HG03066 (cell line): ENCODE measurements around the gene EIF4E2.

Experiments used
- ATAC-seq: cut with Tn5 transposase; IDR thresholded peaks from one replicate; pipeline ENCODE4 v1.9.1; 2021; ENCODE audit warnings: low read depth; ENCODE audit not compliant: unreplicated experiment

Gene EIF4E2, protein sequence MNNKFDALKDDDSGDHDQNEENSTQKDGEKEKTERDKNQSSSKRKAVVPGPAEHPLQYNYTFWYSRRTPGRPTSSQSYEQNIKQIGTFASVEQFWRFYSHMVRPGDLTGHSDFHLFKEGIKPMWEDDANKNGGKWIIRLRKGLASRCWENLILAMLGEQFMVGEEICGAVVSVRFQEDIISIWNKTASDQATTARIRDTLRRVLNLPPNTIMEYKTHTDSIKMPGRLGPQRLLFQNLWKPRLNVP

DNA sequence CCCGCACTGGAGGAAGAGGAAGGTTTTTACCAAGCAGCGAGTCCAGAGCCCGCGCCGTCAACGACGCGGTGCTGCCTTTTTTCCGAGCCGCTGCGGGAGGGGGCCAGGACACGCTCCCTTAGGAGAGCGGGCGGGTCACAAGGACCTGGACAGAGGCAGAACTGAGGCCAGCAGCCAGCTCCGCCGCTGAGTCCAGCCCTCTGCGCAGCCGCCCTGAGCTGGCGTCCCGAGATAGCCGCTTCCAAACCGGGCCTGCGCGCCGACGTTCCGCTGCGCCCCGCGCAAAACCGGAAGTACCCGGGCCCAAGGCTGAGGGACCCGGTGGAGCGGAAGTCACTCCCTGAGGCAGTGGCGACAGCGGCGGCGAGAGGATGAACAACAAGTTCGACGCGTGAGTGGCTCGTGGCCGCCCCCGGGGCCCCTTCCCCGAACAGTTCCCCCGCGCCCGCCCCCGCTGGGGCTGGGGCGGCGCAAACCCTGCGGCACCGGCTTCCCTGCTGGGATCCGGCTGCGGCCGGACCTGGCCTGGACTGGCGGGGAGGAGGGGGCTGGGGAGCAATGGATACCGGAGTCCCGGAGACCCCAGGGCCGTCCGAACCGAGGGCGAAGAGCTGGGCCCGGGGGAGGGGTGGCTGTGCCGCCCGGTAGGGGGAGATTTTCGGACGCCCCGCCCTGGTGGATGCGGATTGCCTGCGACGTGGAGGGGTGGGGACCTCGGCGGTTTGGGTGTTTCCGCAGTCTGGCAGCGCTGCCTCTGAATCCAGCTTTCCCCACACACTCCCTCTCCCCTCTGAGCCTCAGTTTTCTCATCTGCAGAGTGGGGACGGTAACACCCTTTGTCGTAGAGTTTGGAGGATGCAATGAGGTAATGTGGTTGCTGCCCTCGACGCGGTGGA, at the start of gene EIF4E2, which contains the start of gene TIGD1:
Gene EIF4E2, plus strand, starts transcription at position 336 of the 896 bp plus-strand sequence. Its CDS starts 36 bp downstream, at position 372.
Gene TIGD1, minus strand, starts transcription at position 204 of the 896 bp plus-strand sequence. CDS start 675 bp downstream, outside the sequence.
- peak; percentile 91 for ATAC-seq

DNA sequence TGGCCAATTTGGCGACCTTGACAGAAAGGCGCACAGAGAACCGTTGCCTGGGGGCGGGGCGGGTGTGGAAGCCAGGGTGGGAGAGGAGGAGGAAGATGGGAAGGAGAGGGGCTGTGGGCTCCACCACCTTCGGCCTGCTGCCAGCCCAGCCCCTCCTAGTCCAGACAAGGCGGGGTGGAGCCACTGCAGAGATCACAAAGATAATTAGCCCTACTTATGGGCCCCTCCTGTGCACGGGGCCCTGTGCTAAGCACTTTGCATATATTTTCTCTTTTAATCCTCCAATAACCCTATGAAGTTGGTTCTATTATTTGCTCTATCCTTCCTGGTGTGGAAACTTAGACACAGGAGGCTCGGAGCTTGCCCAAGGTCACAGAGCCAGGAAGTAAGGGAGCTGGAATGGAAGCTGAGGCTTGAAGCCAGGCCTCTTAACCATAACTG, 49.1 kb upstream of the EIF4E2 start:
- no peak for ATAC-seq

DNA sequence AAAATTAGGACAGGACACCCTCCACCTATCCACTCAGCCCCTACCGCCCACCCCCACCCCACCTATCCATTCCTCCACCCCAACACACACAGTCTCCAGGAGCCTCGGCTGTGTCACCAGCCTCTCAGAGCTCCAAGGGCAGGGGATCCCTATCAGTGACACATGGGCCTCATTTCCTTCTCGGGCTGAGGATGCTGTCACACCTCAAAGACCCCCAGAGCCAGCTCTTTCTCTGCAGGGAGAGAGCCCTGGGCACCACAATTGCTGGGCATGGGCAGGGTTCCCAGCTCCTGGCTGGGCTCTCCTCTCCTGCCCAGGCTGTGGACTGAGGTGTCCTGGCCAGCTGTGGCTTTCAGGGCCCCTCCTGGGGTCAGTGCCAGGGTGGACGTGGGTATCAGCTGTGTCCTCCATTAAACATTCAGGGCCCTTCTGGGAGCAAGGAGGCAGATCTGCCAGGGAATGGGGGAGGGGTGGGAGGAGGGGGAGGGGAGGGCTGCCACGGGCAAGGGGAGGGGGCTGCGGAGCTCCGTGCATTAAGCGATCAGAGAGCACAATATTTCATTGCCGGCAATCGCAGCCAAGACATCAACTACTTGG, 48.6 kb upstream of the EIF4E2 start:
- no peak for ATAC-seq

DNA sequence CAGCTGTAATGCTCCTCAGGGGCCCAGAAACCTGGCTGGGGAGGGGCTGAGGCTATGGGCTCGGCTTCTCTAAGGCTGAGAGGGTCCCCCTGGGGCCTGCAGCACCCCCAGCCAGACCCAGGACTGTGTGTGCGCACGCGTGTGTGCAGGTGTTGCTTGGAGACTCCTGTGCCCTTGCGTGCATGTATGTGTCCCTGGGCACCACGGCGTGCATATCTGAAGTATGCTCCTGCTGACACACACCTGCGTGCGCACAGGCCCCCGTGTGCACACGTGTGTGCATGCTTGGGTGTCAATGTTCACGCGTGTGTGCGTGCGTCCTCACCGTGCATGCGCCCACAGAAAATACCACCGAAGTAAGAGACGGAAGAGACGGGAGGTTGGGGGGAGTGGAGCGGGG, 48.0 kb upstream of the EIF4E2 start:
- ATAC-seq: no peak

DNA sequence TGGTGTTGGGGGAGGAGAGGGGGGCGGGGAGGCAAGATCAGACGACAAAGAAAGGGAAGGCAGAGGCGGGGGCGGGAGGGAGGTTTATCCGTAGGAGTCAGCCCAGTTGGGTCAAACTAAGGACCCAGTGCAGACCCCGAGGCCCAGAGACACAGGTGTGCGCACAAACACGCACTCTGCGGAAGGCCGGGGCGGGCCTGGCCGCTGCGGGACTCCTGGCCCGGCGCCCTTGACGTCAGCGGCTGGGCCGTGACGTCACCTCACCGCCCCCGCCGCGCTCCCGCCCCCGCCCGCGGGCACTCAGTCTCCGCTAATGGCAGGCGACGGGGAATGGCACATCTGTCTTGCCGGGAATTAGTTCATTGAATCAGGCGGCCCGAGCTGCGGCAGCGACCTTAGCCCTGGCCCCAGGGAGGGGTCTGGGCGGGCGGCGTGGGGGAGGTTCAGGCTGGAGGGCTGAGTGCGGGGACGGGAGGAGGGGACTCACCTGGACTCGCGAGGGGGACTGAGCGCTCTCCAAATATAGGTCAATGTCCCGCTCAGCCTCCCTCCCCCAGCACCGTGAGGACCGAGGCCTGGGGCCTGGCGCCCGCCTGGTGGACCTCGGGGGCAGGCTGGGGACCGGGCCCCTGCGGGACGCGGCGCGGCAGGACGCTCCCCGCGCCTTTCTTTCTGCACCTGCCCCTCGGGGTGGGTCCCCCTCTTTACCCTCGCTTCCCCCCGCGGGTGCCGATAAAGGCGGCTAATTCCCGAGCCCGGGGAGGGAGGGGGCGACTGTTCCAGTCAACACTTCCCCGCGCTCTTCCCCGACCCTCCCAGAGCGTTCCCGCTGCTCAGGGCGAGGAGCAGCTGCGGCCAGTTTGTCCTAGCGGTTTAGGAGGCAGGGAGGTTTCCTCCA, 47.3 kb upstream of the EIF4E2 start:
- ATAC-seq: no peak

DNA sequence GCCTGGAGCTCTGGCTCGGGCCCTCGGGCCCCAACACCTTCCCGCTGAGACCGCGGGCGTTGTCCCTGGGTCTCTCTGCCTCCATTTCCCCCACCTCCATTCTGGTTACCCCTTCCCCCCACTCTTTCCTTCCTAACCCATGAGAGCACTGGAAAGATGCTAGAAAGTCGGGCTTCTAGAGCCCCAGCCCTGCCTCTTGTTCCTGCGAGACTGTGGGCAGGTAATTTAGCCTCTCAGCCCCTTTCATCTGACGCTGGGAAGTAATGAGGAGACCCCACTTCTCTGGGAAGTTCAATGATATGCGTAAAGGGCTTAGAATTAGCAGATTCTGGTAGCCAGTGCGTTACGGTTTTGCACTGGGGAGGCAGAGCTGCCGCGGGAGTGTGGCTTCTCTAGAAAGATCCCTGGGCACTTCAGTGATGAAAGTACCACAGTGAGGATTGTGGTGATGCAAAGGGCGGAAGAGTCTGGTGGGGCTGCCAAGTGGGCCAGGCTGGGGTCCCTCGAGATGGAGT, 46.6 kb upstream of the EIF4E2 start:
- ATAC-seq: no peak

DNA sequence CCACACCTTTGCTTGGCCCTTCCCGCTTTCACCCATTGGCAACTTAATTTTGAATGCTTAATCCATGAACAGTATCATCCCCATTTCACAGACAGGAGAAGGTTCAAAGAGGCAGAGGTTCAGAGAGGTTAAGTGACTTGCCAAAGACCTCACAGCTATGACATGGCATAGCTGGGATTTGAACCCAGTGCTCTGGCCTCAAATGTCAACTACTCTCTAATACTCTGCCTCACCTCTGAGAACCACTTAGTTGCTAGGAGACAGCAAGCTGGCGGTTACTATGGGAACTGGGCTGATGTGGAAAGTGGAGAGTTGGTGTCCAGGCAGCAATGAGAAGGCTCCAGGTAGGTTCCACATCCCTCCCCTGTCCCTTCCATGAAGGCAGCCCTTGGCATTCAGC, 46.1 kb upstream of the EIF4E2 start:
- no peak for ATAC-seq

DNA sequence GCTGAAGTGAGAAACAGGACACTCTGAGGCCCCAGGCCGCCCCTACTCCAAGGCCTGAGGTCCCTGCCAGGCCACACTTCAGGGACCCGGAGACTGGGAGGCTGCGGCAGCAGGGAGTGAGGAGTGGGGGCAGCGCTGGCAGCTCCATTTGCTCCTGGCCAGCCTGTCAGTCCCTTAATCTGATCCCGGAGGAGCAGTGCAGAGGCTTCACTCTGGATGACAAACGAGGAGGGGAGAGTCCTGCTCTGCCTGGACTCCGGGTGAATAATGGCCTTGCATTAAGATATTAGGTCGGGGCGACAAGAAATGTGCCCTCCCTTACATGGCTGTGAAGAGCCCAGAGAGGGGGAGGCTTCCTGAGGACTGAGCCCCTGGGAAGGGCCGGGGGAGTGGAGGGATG, 44.6 kb upstream of the EIF4E2 start:
- no peak for ATAC-seq

DNA sequence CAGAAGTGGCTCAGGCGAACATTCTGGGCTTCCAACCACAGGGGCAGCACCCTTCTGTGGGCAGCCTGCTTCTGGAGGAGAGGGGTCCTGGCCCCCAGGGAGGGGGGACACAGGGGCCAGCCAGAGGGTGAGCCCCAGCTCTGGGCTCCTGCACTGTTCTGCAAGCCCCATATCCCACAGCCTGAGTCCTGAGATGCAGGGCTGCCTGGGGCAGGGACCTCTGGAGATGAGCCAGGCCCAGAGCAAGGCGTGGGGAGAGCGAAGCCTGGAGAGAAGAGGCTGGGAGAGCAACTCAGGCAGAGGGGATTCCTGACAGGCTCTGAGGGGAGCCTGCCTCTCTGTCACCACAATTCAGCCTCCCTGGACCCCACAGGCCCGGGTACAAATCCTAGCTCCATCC, 43.8 kb upstream of the EIF4E2 start:
- no peak for ATAC-seq

DNA sequence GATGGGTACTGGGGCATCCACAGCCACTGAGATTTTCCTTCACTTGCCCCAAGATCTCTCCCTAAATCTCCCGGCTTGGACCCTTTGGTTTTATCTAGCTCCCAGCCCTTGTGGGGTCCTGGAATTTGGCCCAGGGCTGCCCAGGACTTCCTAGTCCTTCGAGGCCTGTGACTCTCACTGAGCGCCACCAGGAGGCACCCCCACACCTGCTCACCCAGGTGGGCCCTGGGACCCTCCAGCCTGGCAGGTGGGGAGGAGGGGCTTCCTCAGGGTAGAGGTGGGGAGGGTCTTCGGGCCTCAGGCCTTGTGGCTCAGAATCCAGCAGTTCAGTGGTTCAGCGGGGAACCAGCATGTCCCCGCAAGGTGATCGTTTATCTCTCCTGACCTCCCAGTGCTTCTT, 42.2 kb upstream of the EIF4E2 start:
- ATAC-seq: no peak

DNA sequence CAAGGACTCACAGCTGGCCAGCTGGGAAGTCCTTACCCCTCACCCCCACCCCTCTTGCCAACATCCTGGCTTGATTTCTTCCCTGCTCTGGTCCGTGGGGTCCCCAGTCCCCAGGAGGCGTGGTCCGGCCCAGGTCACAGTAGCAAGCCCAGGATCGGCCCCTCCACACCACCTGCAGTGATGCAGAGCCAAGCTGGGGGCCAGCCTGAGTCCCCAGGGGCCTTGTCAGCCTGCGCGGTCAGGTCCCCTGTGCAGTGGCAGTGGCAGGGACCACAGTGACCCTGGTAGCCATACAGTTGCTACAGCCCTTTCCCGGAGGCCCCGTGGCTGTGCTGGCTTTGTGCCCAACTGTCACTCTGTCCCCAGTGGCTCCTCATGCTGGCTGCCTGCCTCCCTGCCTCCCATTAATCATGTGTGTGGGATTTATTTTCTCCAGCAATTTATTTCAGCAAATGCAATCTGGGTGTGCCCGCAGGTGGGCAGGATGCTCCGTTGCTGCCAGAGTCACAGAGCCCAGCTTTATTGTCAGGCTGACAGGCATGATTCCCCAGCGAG, 39.1 kb upstream of the EIF4E2 start:
- ATAC-seq: no peak

DNA sequence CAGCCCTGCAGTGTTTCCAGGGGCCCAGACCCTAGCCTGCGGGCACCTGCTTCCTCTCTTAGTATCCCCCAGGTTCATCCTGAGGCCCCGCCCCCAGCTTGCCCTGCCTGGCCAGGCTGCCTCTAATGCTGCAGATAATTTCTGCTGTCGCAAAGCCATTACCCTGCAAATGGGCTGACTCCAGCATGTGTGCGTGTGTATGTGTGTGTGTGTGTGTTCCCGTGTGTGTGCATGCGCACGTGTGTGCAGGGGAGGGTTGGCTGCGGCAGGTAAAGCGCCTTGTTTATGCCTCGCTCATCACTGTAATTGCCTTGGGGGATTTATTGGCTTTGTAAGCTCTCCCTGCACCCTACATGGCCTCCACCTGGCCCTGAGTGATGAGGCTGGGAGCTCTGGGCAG, 37.9 kb upstream of the EIF4E2 start:
- ATAC-seq: no peak

DNA sequence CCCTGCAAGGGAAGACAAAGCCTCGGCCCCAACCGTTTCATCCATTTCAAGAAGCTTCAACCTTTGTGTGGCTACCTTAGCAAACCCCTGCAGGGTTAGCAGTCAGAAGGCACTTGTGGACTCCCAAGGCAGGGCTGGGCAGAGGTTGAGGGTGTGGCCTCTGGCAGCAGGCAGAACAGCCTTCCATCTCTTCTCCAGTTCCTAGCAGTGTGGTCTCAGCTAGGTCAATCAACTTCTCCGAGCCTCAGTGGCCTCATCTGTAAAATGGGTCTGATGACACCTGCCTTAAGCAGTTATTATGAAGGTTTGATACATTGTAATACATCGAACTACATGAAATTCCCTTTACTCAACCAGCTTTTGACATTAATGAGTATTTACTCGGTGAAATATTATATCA, 37.1 kb upstream of the EIF4E2 start:
- no peak for ATAC-seq

DNA sequence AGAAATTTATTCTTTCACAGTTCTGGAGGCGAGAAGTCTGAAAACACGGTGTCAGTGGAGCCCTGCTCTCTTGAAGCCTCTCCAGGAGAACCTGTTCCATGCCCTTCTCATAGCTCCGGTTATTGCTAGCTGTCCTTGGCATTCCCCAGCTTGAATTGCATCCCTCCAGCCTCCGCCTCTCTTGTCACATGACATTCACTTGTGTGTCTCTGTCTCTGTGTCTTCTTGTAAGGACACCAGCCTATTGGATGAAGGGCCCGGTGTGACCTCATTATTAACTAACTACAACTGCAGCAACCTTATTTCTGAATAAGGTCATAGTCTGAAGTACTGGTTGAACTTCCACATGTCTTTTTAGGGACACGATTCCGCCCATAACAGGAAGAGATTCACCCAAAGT, 34.9 kb upstream of the EIF4E2 start:
- ATAC-seq: no peak

DNA sequence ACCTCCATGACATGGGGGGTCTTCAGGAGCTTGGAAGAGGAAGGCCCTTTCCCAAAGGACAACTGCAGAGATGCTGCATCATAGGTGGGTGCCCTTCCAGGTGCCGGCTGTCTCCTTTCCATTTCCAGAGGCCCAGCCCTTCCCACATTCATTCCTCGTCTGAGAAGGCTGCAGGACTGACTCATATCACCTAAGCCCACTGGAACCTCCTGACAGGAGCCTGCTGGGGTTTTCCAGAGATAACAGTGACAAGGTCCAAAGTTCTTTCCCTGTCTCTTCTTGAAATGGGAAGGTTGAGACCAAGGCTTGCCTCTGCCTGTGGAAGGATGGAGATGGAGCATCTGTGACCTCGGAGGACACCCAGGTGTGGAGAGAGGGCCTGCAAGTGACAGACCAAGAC, 33.9 kb upstream of the EIF4E2 start:
- ATAC-seq: no peak

DNA sequence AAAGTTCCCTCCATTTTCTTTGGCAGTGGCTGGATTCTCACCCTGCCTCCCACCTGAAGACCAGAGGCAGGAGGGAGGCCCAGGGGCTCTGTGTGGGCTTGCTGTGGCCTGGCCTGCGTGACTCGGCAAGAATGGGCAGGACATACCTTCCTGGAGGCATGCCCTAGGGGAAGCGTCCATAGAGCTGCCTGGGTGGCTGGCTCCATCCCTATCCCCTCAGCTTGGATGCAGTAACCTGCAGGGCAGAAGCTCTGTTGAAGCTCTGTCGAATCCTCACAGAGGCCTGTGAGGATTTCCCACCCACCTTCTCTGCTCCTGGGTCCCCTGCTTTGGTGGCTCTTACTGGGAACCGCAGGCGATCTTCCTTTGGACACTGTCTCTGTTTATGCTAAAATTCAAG, 31.6 kb upstream of the EIF4E2 start:
- no peak for ATAC-seq

DNA sequence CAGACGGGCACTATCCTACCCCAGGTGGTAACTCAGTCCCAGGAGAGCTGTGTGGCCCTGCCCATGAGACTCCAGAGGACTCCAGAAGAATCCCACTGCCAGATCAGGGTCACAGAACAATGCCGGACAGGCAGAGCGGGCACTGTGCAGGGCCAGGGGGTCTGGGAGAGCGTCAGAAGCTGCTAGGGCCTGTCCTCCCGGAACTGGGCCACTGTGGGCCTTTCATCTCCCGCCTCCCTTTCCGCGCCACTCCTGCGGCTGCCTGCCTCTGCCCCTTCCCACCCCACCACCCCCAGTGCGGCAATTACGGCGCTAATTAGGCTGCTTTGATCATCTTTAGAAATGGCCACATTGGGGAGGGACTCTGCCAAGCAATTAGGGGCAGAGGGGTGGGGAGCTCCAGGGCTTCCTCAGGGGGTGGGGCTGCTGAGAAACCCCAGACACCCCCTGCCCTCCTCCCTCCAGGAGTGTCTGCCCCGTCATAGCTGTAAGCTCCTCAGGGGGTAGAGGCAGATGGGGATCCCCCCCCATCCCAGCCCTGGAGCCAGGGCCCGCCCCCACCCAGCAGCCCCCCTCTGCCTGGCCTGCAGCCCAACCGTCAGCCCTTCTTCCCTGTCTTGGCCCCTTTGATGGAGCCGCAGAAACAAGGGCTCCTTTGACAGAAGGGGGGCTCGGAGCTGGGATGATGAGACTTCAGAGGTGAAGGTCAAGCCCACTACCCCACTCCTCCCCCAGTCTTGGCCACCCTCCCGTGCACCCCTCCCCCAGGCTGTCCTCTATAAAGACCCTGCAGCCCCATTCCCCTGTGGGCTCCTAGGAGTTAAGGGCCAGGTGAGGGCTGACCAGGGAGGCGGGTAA, 30.7 kb upstream of the EIF4E2 start, which contains the start of gene PRSS56:
Gene PRSS56, plus strand, starts transcription at position 808 of the 858 bp plus-strand sequence. CDS start 211 bp downstream, outside the sequence.
- no peak for ATAC-seq

DNA sequence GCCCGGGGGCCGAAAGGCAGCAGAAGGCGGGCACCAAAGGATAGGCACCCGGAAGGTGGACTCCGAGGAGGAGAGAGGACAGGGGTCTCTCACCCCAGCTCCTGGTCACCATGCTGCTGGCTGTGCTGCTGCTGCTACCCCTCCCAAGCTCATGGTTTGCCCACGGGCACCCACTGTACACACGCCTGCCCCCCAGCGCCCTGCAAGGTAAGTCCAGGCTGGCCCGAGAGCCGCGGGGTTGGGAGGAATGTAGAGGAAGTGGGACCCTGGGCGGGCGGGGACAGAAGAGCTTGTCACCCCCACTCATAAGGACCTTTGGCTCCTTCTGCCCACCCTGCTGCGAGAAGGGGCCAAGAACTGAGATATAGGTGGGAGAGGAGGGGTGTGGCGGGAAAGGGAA, 30.0 kb upstream of the EIF4E2 start:
- ATAC-seq: no peak

DNA sequence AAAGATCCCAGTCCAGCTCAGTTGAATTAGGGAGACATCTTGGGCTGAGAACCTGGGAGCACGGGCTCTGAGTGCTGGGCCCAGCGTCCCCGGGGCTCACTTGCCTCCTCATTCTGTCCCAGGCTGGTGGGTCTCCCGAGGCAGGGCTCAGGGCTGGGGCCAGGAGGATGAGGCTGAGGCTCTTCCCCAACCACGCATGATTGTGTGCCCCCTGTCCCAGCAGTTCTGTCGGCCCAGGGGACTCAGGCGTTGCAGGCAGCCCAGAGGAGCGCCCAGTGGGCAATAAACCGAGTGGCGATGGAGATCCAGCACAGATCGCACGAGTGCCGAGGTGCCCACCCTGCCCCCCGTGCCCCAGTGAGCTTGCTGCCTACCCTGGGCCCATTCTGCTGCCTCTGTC, 29.4 kb upstream of the EIF4E2 start:
- ATAC-seq: no peak
